ENCODE data around the gene COL18A1.

DNA sequence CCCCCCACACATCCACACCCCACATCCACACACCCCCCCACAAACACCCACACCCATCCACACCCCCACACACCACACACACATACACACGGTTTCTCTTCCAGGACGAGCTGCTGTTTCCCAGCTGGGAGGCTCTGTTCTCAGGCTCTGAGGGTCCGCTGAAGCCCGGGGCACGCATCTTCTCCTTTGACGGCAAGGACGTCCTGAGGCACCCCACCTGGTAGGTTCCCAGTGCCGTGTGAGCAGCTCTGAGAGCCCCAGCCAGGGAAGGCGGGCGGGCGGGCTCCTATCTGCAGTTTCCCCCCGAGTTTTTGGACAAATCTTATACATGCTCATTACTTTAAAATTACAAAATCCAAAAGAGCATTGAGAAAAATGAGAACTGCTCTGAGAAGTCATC lies 106.0 kb downstream of the COL18A1 start:
- TF ChIP-seq EZH2 (IDR thresholded peaks at IDR 0.05; ENCODE audit: low read length): no peak
- TF ChIP-seq, protein P1, sequence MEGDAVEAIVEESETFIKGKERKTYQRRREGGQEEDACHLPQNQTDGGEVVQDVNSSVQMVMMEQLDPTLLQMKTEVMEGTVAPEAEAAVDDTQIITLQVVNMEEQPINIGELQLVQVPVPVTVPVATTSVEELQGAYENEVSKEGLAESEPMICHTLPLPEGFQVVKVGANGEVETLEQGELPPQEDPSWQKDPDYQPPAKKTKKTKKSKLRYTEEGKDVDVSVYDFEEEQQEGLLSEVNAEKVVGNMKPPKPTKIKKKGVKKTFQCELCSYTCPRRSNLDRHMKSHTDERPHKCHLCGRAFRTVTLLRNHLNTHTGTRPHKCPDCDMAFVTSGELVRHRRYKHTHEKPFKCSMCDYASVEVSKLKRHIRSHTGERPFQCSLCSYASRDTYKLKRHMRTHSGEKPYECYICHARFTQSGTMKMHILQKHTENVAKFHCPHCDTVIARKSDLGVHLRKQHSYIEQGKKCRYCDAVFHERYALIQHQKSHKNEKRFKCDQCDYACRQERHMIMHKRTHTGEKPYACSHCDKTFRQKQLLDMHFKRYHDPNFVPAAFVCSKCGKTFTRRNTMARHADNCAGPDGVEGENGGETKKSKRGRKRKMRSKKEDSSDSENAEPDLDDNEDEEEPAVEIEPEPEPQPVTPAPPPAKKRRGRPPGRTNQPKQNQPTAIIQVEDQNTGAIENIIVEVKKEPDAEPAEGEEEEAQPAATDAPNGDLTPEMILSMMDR (optimal IDR thresholded peaks at IDR 0.05 in 1 of 3, IDR thresholded peaks at IDR 0.05 in 1 of 3, conservative IDR thresholded peaks at IDR 0.05 in 1 of 3; ENCODE audit: extremely low read depth in 1 of 3, insufficient read depth in 2 of 3, low read length in 3 of 3): no peak

Measured in keratinocyte (primary cell).